Breast epithelium (tissue), 4 donors: ENCODE measurements around the gene BCL2L15. TPM values are rescaled to one million over a fixed set of nuclear protein-coding genes. Genes with fewer than 3 reads are reported as not detected.

ENCODE experiments used
- DNase-seq, 2 donors: peaks; one replicate each; pipeline ENCODE4 v3.0.0-alpha.2; 2019; ENCODE audit warnings: low spot score in 2 of 2
- H3K27ac ChIP-seq, 2 donors: fragments of 200-600 bp; sonication (generic) in 1 of 2; one replicate each; pipeline ENCODE4 v1.5.1; 2016 to 2019; ENCODE audit warnings: mild to moderate bottlenecking in 1 of 2
- H3K27me3 ChIP-seq, 2 donors: fragments of 200-600 bp; sonication (generic) in 1 of 2; one replicate each; pipeline versions ENCODE4 v1.5.1 to v1.6.0; 2017 to 2019; ENCODE audit warnings: control low read depth in 1 of 2, mild to moderate bottlenecking in 1 of 2
- H3K36me3 ChIP-seq: fragments of 200-600 bp; one replicate; pipeline ENCODE4 v1.5.1; 2019
- H3K4me1 ChIP-seq, 2 donors: fragments of 200-600 bp; sonication (generic); one replicate each; pipeline ENCODE4 v1.5.1; 2016 to 2019; ENCODE audit warnings: control low read depth in 1 of 2
- H3K4me3 ChIP-seq, 3 donors: fragments of 200-600 bp; sonication (generic); 1 replicate in 2 of 3; 2 replicates in 1 of 3; pipeline ENCODE4 v1.5.1; 2016 to 2019; ENCODE audit warnings: mild to moderate bottlenecking in 3 of 3, moderate library complexity in 2 of 3
- H3K9me3 ChIP-seq, 2 donors: fragments of 200-600 bp; sonication (generic) in 1 of 2; one replicate each; pipeline ENCODE4 v1.5.1; 2016 to 2019; ENCODE audit warnings: control low read depth in 1 of 2
- POLR2A ChIP-seq: fragments of 450-650 bp; IDR thresholded peaks from one replicate; pipeline ENCODE4 v1.6.1; 2016; ENCODE audit warnings: antibody characterized with exemption, mild to moderate bottlenecking, moderate library complexity
- POLR2AphosphoS5 ChIP-seq, 3 donors: sonication (generic); formaldehyde crosslinking; IDR thresholded peaks; one replicate each; pipeline ENCODE4 v1.6.1; 2017; ENCODE audit warnings: antibody characterized with exemption in 3 of 3
- intact Hi-C: fragments of 100-400 bp; cut with DNase I; formaldehyde crosslinking; loops from one replicate; pipeline ENCODE4 v1.15.1; 2023; ENCODE audit warnings: low total_unique reads
- total RNA-seq, 3 donors: library from RNA; depleted of rRNA; stranded (reverse); fragments of >200 nt; gene quantifications; one replicate each; pipeline ENCODE4 v1.1.0, GENCODE V29; 2016
- TF ChIP-seq, protein P1 (sequence below), 3 donors: fragments of 450-650 bp; IDR thresholded peaks; one replicate each; pipeline ENCODE4 v1.5.1; 2016 to 2017; ENCODE audit warnings: antibody characterized with exemption in 3 of 3, mild to moderate bottlenecking in 3 of 3, moderate library complexity in 3 of 3

BCL2L15 gene
- total RNA-seq, 3 donors from 2014 or later: 0.44 to 1.6 (median 0.48) TPM

DNA sequence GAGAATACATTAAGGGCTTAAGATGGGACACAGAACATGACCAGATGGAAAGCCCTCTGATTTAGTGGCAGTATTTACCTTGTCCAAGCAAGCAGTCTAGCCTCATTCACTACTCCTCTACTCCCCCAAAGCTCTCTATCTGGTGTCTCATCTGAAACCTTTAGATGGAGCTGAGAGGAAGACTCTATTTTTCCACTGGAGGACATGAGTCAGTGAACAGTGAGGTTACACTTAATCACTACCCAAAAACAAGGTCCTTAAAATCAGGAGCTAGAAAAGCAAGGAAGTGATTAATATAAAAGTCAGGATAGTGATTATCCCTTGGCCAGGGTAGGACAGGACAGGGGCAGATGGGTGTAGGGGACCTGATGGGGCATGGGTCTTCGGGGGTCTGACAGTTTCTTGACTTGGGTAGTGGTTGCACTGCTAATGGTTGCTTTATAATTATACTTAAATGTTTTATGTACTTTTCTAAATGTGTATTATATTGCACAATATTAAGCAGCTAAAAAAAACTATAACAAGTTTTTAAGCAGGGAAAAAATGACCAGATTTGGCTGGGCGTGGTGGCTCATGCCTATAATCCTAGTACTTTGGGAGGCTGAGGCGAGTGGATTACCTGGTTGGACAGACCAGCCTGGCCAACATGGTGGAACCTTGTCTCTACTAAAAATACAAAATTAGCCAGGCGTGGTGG lies 18.8 kb downstream of the BCL2L15 start:
- Histone ChIP-seq H3K27ac (no peak overlapping the region), H3K27me3 (no peaks in the 10 kb centered on the region), H3K9me3 (no peaks in the 10 kb centered on the region), H3K4me1 (no peaks in the 10 kb centered on the region), H3K36me3 (no peaks in the 10 kb centered on the region), H3K4me3 (no peak overlapping the region)
- intact Hi-C loops: loop anchor here (10.0 kb wide), 1 partner anchor 796 kb away; no protein-coding TSS in a partner anchor
- TF ChIP-seq POLR2AphosphoS5 (IDR thresholded peaks at IDR 0.05) (no peak), POLR2A (no peak)
- TF ChIP-seq, protein P1, sequence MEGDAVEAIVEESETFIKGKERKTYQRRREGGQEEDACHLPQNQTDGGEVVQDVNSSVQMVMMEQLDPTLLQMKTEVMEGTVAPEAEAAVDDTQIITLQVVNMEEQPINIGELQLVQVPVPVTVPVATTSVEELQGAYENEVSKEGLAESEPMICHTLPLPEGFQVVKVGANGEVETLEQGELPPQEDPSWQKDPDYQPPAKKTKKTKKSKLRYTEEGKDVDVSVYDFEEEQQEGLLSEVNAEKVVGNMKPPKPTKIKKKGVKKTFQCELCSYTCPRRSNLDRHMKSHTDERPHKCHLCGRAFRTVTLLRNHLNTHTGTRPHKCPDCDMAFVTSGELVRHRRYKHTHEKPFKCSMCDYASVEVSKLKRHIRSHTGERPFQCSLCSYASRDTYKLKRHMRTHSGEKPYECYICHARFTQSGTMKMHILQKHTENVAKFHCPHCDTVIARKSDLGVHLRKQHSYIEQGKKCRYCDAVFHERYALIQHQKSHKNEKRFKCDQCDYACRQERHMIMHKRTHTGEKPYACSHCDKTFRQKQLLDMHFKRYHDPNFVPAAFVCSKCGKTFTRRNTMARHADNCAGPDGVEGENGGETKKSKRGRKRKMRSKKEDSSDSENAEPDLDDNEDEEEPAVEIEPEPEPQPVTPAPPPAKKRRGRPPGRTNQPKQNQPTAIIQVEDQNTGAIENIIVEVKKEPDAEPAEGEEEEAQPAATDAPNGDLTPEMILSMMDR (IDR thresholded peaks at IDR 0.05): no peak
- no peak for DNase-seq

- H3K27me3 ChIP-seq: no peaks in the 10 kb centered on the region
- DNase-seq: no peak
- no peaks in the 10 kb centered on the region for H3K36me3 ChIP-seq
- no peak for TF ChIP-seq POLR2A
- TF ChIP-seq, protein P1 (IDR thresholded peaks at IDR 0.05): no peak
- no peak for TF ChIP-seq POLR2AphosphoS5 (IDR thresholded peaks at IDR 0.05)
- H3K27ac ChIP-seq: no peak overlapping the region
- no peak overlapping the region for H3K4me3 ChIP-seq
- intact Hi-C loops: loop anchor here (10.0 kb wide), 1 partner anchor 803 kb away; no protein-coding TSS in a partner anchor
- H3K9me3 ChIP-seq: no peaks in the 10 kb centered on the region
- no peaks in the 10 kb centered on the region for H3K4me1 ChIP-seq
These were observed 25.7 kb downstream of the BCL2L15 start for GRCh38 chr1:113861641-113862040.

- intact Hi-C loops: loop anchor here (10.0 kb wide), 1 partner anchor 804 kb away; no protein-coding TSS in a partner anchor
These were observed 26.5 kb downstream of the BCL2L15 start for GRCh38 chr1:113860891-113861290.

GRCh38 chr1:113859478-113860175 lies 27.8 kb downstream of the BCL2L15 start:
- intact Hi-C loops: loop anchor here (10.0 kb wide), 1 partner anchor 805 kb away; no protein-coding TSS in a partner anchor
- DNase-seq: no peak

More at GRCh38 chr1:113860891-113861290, 26.5 kb downstream of the BCL2L15 start:
- TF ChIP-seq POLR2AphosphoS5 (IDR thresholded peaks at IDR 0.05): no peak
- TF ChIP-seq POLR2A: no peak
- TF ChIP-seq, protein P1 (IDR thresholded peaks at IDR 0.05): no peak
- Histone ChIP-seq H3K9me3 (no peaks in the 10 kb centered on the region), H3K36me3 (no peaks in the 10 kb centered on the region), H3K27ac (no peak overlapping the region), H3K4me3 (no peak overlapping the region), H3K4me1 (no peaks in the 10 kb centered on the region), H3K27me3 (no peaks in the 10 kb centered on the region)
- no peak for DNase-seq

More at GRCh38 chr1:113859478-113860175, 27.8 kb downstream of the BCL2L15 start:
- Histone ChIP-seq H3K27me3 (no peaks in the 10 kb centered on the region), H3K4me1 (no peaks in the 10 kb centered on the region), H3K9me3 (no peaks in the 10 kb centered on the region), H3K4me3 (no peak overlapping the region), H3K36me3 (no peaks in the 10 kb centered on the region), H3K27ac (no peak overlapping the region)
- TF ChIP-seq POLR2A (no peak), POLR2AphosphoS5 (IDR thresholded peaks at IDR 0.05) (no peak)
- TF ChIP-seq, protein P1 (IDR thresholded peaks at IDR 0.05): no peak
